ENCODE measurements around the gene ZNF500. TPM values are rescaled to one million over a fixed set of nuclear protein-coding genes. Genes with fewer than 3 reads are reported as not detected.
A peak's percentile ranks its signal among the peaks of the same experiment; 100 is the strongest.

The ZNF500 gene
- polyA plus RNA-seq, 1 of the 3 experiments (the other 2 are of a cell fraction): 6.3 TPM

GRCh38 chr16:4772351-4772750, 5.4 kb upstream of the ZNF500 start:
- POLR2A ChIA-PET: interaction anchor here (0.7 kb wide), 1 partner anchor 31 kb away, joined by 3 read pairs; no protein-coding TSS in a partner anchor
- H3K4me2 ChIP-seq: no peak overlapping the region
- CTCF ChIA-PET: interaction anchor here (1.2 kb wide), 1 partner anchor 10 kb away, joined by 3 read pairs; no protein-coding TSS in a partner anchor
- H3K9me3 ChIP-seq: no peaks in the 10 kb centered on the region
- no peaks in the 10 kb centered on the region for H3K79me2 ChIP-seq (ENCODE audit: insufficient read depth)
- H3K4me3 ChIP-seq (ENCODE audit: low read depth in 2 of 2, low read length in 1 of 2): no peak overlapping the region
- H3F3A ChIP-seq (replicated peaks; ENCODE audit: insufficient read depth): peaks cover 6% of the 10 kb centered on the region
- no peak overlapping the region for H3K9ac ChIP-seq
- H3K36me3 ChIP-seq (replicated peaks in 1 of 2; ENCODE audit: control insufficient read depth in 1 of 2, insufficient read depth in 2 of 2, low read length in 1 of 2): no peaks in the 10 kb centered on the region
- peaks cover 0 to 16% of the 10 kb centered on the region in 2 experiments; a peak in 1 of 4 replicates for H3K4me1 ChIP-seq (ENCODE audit: control insufficient read depth in 1 of 2, insufficient read depth in 2 of 2, low read depth in 1 of 2, low read length in 1 of 2)
- H3K9me2 ChIP-seq: no peaks in the 10 kb centered on the region
- no peak for DNase-seq
- H3K27me3 ChIP-seq (ENCODE audit: insufficient read depth): no peaks in the 10 kb centered on the region
- no peak overlapping the region for H2AFZ ChIP-seq (ENCODE audit: low read depth)
- H4K20me1 ChIP-seq (ENCODE audit: insufficient read depth): no peaks in the 10 kb centered on the region
- WGBS (ENCODE audit: low lambda C conversion rate): 61% methylated on average over 5 of the region's 5 CpGs
- TF ChIP-seq CHD2 (IDR thresholded peaks at IDR 0.05; ENCODE audit: low read length, partially characterized antibody) (no peak), MEF2A (IDR thresholded peaks at IDR 0.05; ENCODE audit: borderline replicate concordance, low read depth) (no peak), NRF1 (IDR thresholded peaks at IDR 0.05; ENCODE audit: low read depth, low read length) (no peak), YY1 (IDR thresholded peaks at IDR 0.05; ENCODE audit: low read depth) (no peak), ELF1 (IDR thresholded peaks at IDR 0.05) (no peak)
- TF ChIP-seq, protein P1, sequence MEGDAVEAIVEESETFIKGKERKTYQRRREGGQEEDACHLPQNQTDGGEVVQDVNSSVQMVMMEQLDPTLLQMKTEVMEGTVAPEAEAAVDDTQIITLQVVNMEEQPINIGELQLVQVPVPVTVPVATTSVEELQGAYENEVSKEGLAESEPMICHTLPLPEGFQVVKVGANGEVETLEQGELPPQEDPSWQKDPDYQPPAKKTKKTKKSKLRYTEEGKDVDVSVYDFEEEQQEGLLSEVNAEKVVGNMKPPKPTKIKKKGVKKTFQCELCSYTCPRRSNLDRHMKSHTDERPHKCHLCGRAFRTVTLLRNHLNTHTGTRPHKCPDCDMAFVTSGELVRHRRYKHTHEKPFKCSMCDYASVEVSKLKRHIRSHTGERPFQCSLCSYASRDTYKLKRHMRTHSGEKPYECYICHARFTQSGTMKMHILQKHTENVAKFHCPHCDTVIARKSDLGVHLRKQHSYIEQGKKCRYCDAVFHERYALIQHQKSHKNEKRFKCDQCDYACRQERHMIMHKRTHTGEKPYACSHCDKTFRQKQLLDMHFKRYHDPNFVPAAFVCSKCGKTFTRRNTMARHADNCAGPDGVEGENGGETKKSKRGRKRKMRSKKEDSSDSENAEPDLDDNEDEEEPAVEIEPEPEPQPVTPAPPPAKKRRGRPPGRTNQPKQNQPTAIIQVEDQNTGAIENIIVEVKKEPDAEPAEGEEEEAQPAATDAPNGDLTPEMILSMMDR (IDR thresholded peaks at IDR 0.05): no peak
- TF ChIP-seq, protein P2, sequence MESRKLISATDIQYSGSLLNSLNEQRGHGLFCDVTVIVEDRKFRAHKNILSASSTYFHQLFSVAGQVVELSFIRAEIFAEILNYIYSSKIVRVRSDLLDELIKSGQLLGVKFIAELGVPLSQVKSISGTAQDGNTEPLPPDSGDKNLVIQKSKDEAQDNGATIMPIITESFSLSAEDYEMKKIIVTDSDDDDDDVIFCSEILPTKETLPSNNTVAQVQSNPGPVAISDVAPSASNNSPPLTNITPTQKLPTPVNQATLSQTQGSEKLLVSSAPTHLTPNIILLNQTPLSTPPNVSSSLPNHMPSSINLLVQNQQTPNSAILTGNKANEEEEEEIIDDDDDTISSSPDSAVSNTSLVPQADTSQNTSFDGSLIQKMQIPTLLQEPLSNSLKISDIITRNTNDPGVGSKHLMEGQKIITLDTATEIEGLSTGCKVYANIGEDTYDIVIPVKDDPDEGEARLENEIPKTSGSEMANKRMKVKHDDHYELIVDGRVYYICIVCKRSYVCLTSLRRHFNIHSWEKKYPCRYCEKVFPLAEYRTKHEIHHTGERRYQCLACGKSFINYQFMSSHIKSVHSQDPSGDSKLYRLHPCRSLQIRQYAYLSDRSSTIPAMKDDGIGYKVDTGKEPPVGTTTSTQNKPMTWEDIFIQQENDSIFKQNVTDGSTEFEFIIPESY (IDR thresholded peaks at IDR 0.05; ENCODE audit: borderline replicate concordance, low read depth): no peak
- H3K27ac ChIP-seq (ENCODE audit: low read depth in 2 of 2, low read length in 1 of 2): peak overlapping the region in 1 of 2 experiments; percentile 52; a peak in 2 of 4 replicates

GRCh38 chr16:4771646-4772045, 4.7 kb upstream of the ZNF500 start:
- H3K27me3 ChIP-seq (ENCODE audit: insufficient read depth): no peaks in the 10 kb centered on the region
- H3K4me2 ChIP-seq: no peak overlapping the region
- CTCF ChIA-PET: interaction anchor here (1.0 kb wide), 1 partner anchor 17 kb away, joined by 3 read pairs; no protein-coding TSS in a partner anchor
- H3K79me2 ChIP-seq (ENCODE audit: insufficient read depth): peaks cover 3% of the 10 kb centered on the region; the same call in 1 of the 2 replicates
- no peak overlapping the region for H3K9ac ChIP-seq
- peak; percentile 85 for DNase-seq
- POLR2A ChIA-PET: interaction anchor here (0.7 to 0.8 kb wide), 2 partner anchors 31 kb away, joined by 3 to 4 read pairs; partner anchors contain the start of gene ROGDI
- H3K4me1 ChIP-seq (ENCODE audit: control insufficient read depth in 1 of 2, insufficient read depth in 2 of 2, low read depth in 1 of 2, low read length in 1 of 2): peaks cover 0 to 16% of the 10 kb centered on the region in 2 experiments; a peak in 1 of 4 replicates
- peak overlapping the region in 1 of 2 experiments; percentile 65; a peak in 2 of 4 replicates for H3K27ac ChIP-seq (ENCODE audit: low read depth in 2 of 2, low read length in 1 of 2)
- no peaks in the 10 kb centered on the region for H3K9me3 ChIP-seq
- H4K20me1 ChIP-seq (ENCODE audit: insufficient read depth): no peaks in the 10 kb centered on the region
- 0 out of 2 replicates have a peak overlapping the region, but pooled peaks have one; percentile 56 for H2AFZ ChIP-seq (ENCODE audit: low read depth)
- H3F3A ChIP-seq (replicated peaks; ENCODE audit: insufficient read depth): peaks cover 6% of the 10 kb centered on the region
- H3K9me2 ChIP-seq: no peaks in the 10 kb centered on the region
- no peak overlapping the region for H3K4me3 ChIP-seq (ENCODE audit: low read depth in 2 of 2, low read length in 1 of 2)
- WGBS (ENCODE audit: low lambda C conversion rate): 53% methylated on average over 3 of the region's 3 CpGs
- H3K36me3 ChIP-seq (replicated peaks in 1 of 2; ENCODE audit: control insufficient read depth in 1 of 2, insufficient read depth in 2 of 2, low read length in 1 of 2): no peaks in the 10 kb centered on the region
- no peak; the same call in 1 of the 2 replicates for TF ChIP-seq FOXJ3 (CRISPR knock-in tag; IDR thresholded peaks at IDR 0.05)
- TF ChIP-seq, protein P1 (IDR thresholded peaks at IDR 0.05): no peak
- TF ChIP-seq TAF1 (IDR thresholded peaks at IDR 0.05; ENCODE audit: borderline replicate concordance, low read depth, low read length): no peak
- TF ChIP-seq, protein P3, sequence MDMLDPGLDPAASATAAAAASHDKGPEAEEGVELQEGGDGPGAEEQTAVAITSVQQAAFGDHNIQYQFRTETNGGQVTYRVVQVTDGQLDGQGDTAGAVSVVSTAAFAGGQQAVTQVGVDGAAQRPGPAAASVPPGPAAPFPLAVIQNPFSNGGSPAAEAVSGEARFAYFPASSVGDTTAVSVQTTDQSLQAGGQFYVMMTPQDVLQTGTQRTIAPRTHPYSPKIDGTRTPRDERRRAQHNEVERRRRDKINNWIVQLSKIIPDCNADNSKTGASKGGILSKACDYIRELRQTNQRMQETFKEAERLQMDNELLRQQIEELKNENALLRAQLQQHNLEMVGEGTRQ (IDR thresholded peaks at IDR 0.05; ENCODE audit: borderline replicate concordance, low read depth, low read length): no peak
- no peak for TF ChIP-seq TCF12 (IDR thresholded peaks at IDR 0.05)
- TF ChIP-seq RAD21 (IDR thresholded peaks at IDR 0.05; ENCODE audit: low read length): 0 out of 2 replicates have a peak, but pooled peaks have one; percentile 11
- TF ChIP-seq GATA2 (CRISPR knock-in tag; IDR thresholded peaks at IDR 0.05): peak; percentile 78
- peak; percentile 80 for TF ChIP-seq RCOR1 (IDR thresholded peaks at IDR 0.05; ENCODE audit: low read length)
- TF ChIP-seq CHD2 (IDR thresholded peaks at IDR 0.05; ENCODE audit: low read length, partially characterized antibody): peak; percentile 38
- no peak for TF ChIP-seq YY1 (IDR thresholded peaks at IDR 0.05; ENCODE audit: low read depth)
- no peak for TF ChIP-seq ELF1 (IDR thresholded peaks at IDR 0.05)
- TF ChIP-seq FOSL2 (IDR thresholded peaks at IDR 0.05; ENCODE audit: borderline replicate concordance, low read depth): no peak
- TF ChIP-seq GABPA (IDR thresholded peaks at IDR 0.05; ENCODE audit: low read depth): no peak
- TF ChIP-seq MEF2A (IDR thresholded peaks at IDR 0.05; ENCODE audit: borderline replicate concordance, low read depth): no peak
- TF ChIP-seq NRF1 (IDR thresholded peaks at IDR 0.05; ENCODE audit: low read depth, low read length): peak; percentile 49; the same call in 1 of the 2 replicates
- TF ChIP-seq FOXM1 (IDR thresholded peaks at IDR 0.05; ENCODE audit: low read depth): no peak
- TF ChIP-seq, protein P4, sequence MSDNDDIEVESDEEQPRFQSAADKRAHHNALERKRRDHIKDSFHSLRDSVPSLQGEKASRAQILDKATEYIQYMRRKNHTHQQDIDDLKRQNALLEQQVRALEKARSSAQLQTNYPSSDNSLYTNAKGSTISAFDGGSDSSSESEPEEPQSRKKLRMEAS (IDR thresholded peaks at IDR 0.05; ENCODE audit: low read depth): no peak
- no peak for TF ChIP-seq EZH2phosphoT487 (IDR thresholded peaks at IDR 0.05; ENCODE audit: borderline replicate concordance, low read depth)
- no peak for TF ChIP-seq JUND (IDR thresholded peaks at IDR 0.05)

Measured in SK-N-SH (cell line).